Fibroblast of lung (primary cell): ENCODE measurements around the gene EPHB2. TPM values are rescaled to one million over a fixed set of nuclear protein-coding genes. Genes with fewer than 3 reads are reported as not detected.
A peak's percentile ranks its signal among the peaks of the same experiment; 100 is the strongest.

Experiments used
- DNase-seq, 2 donors: peaks; one replicate each; pipeline versions ENCODE4 v3.0.0 to v3.0.0-alpha.2; 2010; ENCODE audit warnings: low read depth in 2 of 2
- H2AFZ ChIP-seq: 2 replicates; pipeline ENCODE4 v1.5.1; 2012; ENCODE audit warnings: low read length, control low read depth, inconsistent platforms
- H3K27ac ChIP-seq: 2 replicates; pipeline ENCODE4 v1.5.1; 2011; ENCODE audit warnings: low read length, control low read depth; ENCODE audit not compliant: insufficient read depth
- H3K27me3 ChIP-seq: 2 replicates; pipeline ENCODE4 v1.5.1; 2011; ENCODE audit warnings: mild to moderate bottlenecking, low read length; ENCODE audit not compliant: control insufficient read depth, insufficient read depth
- H3K36me3 ChIP-seq: 2 replicates; pipeline ENCODE4 v1.5.1; 2011; ENCODE audit warnings: low read length; ENCODE audit not compliant: control insufficient read depth, insufficient read depth
- H3K4me1 ChIP-seq: 2 replicates; pipeline ENCODE4 v1.5.1; 2011; ENCODE audit warnings: low read length; ENCODE audit not compliant: control insufficient read depth, insufficient read depth; ENCODE audit errors: extremely low read depth
- H3K4me2 ChIP-seq: 2 replicates; pipeline ENCODE4 v1.5.1; 2011; ENCODE audit warnings: low read length, control low read depth; ENCODE audit not compliant: insufficient read depth; ENCODE audit errors: extremely low read depth
- H3K4me3 ChIP-seq, 4 experiments: fragments of 200-600 bp in 1 of 4; sonication (generic) in 1 of 4; replicated peaks in 1 of 4; 2 replicates each; pipeline ENCODE4 v1.5.1; 2011 to 2016; ENCODE audit warnings: low read length in 4 of 4, low read depth in 3 of 4, mild to moderate bottlenecking in 3 of 4, control low read depth in 2 of 4, inconsistent platforms in 1 of 4, mixed read lengths in 1 of 4; ENCODE audit not compliant: insufficient read depth in 1 of 4; ENCODE audit errors: control extremely low read depth in 1 of 4
- H3K79me2 ChIP-seq: 2 replicates; pipeline ENCODE4 v1.5.1; 2012; ENCODE audit warnings: mild to moderate bottlenecking, low read length, inconsistent platforms; ENCODE audit not compliant: control insufficient read depth, insufficient read depth
- H3K9ac ChIP-seq: 2 replicates; pipeline ENCODE4 v1.5.1; 2011; ENCODE audit warnings: mild to moderate bottlenecking, low read length, control low read depth; ENCODE audit not compliant: insufficient read depth
- H3K9me3 ChIP-seq: 2 replicates; pipeline ENCODE4 v1.5.1; 2012; ENCODE audit warnings: low read depth, low read length; ENCODE audit not compliant: control insufficient read depth, insufficient read depth
- H4K20me1 ChIP-seq: 2 replicates; pipeline ENCODE4 v1.5.1; 2011; ENCODE audit warnings: low read length; ENCODE audit not compliant: control insufficient read depth, insufficient read depth; ENCODE audit errors: extremely low read depth
- CTCF ChIP-seq, 2 donors: IDR thresholded peaks in 1 of 2; conservative IDR thresholded peaks in 1 of 2; 1 replicate in 1 of 2; 2 replicates in 1 of 2; pipeline ENCODE4 v1.5.1; 2011 to 2012; ENCODE audit warnings: low read length in 2 of 2, control low read depth in 1 of 2, inconsistent platforms in 1 of 2, low read depth in 1 of 2, mild to moderate bottlenecking in 1 of 2
- EZH2 ChIP-seq: IDR thresholded peaks from 2 replicates; pipeline ENCODE4 v1.5.1; 2012; ENCODE audit warnings: low read length, control low read depth, mild to moderate bottlenecking; ENCODE audit errors: missing control alignments
- polyA plus RNA-seq, 2 donors: library from polyadenylated mRNA; depleted of rRNA in 1 of 2; stranded (reverse) in 1 of 2; unstranded in 1 of 2; fragments of >200 nt; gene quantifications; 2 replicates each; pipeline ENCODE4 v1.2.1, GENCODE V29; 2011 to 2012; ENCODE audit warnings: missing spikeins in 1 of 2
- total RNA-seq: library from RNA; depleted of rRNA; stranded (reverse); fragments of >200 nt; gene quantifications from 2 replicates; pipeline ENCODE4 v1.2.1, GENCODE V29; 2014

EPHB2 gene
- total and polyA plus RNA-seq, 2 donors (not counting 1 experiment from before 2014, with no cell fraction given) = 4.1 to 11.2 TPM

- DNase-seq = no peak
- Histone ChIP-seq H3K27ac (no peak overlapping the region), H2AFZ (no peak overlapping the region), H3K27me3 (no peaks in the 10 kb centered on the region), H3K9ac (no peak overlapping the region), H3K79me2 (no peaks in the 10 kb centered on the region), H3K36me3 (no peaks in the 10 kb centered on the region), H3K4me2 (no peak overlapping the region), H4K20me1 (no peaks in the 10 kb centered on the region), H3K9me3 (no peaks in the 10 kb centered on the region), H3K4me3 (no peak overlapping the region), H3K4me1 (no peaks in the 10 kb centered on the region)
- no peak for TF ChIP-seq EZH2
- no peak for TF ChIP-seq CTCF (conservative IDR thresholded peaks at IDR 0.05 in 1 of 2, IDR thresholded peaks at IDR 0.05 in 1 of 2; ENCODE audit: low read depth in 1 of 2, low read length in 2 of 2)
These were observed 137.1 kb downstream of the EPHB2 start for GRCh38 chr1:22847709-22848108.

GRCh38 chr1:22848405-22848804 lies 137.8 kb downstream of the EPHB2 start:
- no peak for TF ChIP-seq CTCF (conservative IDR thresholded peaks at IDR 0.05 in 1 of 2, IDR thresholded peaks at IDR 0.05 in 1 of 2; ENCODE audit: low read depth in 1 of 2, low read length in 2 of 2)
- no peak for TF ChIP-seq EZH2
- no peaks in the 10 kb centered on the region for H3K27me3 ChIP-seq
- H3K27ac ChIP-seq = no peak overlapping the region
- no peaks in the 10 kb centered on the region for H3K4me1 ChIP-seq
- H4K20me1 ChIP-seq = no peaks in the 10 kb centered on the region
- no peak overlapping the region for H3K9ac ChIP-seq
- no peaks in the 10 kb centered on the region for H3K79me2 ChIP-seq
- H2AFZ ChIP-seq = no peak overlapping the region
- no peak overlapping the region for H3K4me2 ChIP-seq
- peak in 1 of 2 donors; percentile 56 for DNase-seq
- no peak overlapping the region for H3K4me3 ChIP-seq
- no peaks in the 10 kb centered on the region for H3K36me3 ChIP-seq
- H3K9me3 ChIP-seq = no peaks in the 10 kb centered on the region

GRCh38 chr1:22849770-22850169 lies 139.1 kb downstream of the EPHB2 start:
- Histone ChIP-seq H3K4me3 (no peak overlapping the region), H3K4me2 (no peak overlapping the region), H3K9ac (no peak overlapping the region), H3K27ac (no peak overlapping the region), H3K79me2 (no peaks in the 10 kb centered on the region), H3K36me3 (no peaks in the 10 kb centered on the region), H2AFZ (no peak overlapping the region), H3K4me1 (no peaks in the 10 kb centered on the region), H3K9me3 (no peaks in the 10 kb centered on the region), H3K27me3 (no peaks in the 10 kb centered on the region), H4K20me1 (no peaks in the 10 kb centered on the region)
- TF ChIP-seq EZH2 (no peak), CTCF (conservative IDR thresholded peaks at IDR 0.05 in 1 of 2, IDR thresholded peaks at IDR 0.05 in 1 of 2; ENCODE audit: low read depth in 1 of 2, low read length in 2 of 2) (no peak)
- no peak for DNase-seq
